Mucosa of gallbladder (tissue), 1 donor: ENCODE measurements around the gene PMM2. TPM values are rescaled to one million over a fixed set of nuclear protein-coding genes. Genes with fewer than 3 reads are reported as not detected.
"Not testable (repeated sequence)": the region's sequence is repeated elsewhere in the genome, so short reads cannot be mapped to it uniquely, and the experiment has no call there.

ENCODE experiments used
- DNase-seq: peaks from one replicate; pipeline ENCODE4 v3.0.0-alpha.2; 2020; ENCODE audit warnings: low spot score
- total RNA-seq: library from RNA; stranded (reverse); gene quantifications from one replicate; pipeline ENCODE4 v1.2.1, GENCODE V29; 2021
- donor health status: DM: no; HTN: no; CAD: no.

PMM2 gene
- total RNA-seq, 1 donor from 2014 or later: 33.2 TPM

DNA sequence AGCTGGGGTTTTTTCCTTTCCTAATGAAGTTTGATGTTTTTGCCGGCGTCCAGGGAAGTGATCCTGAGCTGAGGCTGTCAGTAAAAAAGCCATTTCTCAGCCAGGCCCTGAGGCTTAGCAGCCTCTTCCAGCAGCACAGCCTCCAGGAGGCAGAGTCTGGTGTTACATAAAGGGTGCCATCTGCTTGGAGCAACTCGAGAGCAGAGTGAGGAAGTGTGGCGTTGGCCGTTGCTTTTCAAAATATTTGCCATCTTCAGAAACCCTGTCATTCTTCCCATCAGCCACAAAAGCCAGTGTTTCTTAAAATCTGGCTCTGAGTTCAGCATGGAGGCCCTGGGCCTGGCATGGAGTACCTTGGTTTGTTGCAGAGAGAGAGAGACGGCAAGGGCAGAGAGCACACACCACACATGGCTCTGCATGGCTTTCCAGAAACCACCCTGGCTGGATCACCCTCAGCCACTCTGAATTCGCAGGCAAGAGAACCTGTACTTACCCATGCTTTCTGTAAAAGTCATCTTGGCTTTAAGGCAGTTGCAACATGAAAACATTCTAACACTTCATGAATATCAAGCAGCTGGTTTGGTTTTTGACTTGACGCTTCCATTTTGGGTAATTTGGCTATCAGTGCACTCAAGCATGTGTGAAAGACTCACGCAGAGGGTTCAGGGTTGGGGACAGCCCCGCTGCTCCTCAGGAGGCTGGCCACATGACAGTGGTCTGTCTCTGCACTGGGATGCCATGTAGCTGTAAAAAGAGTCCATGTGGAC, 21.0 kb downstream of the PMM2 start:
- DNase-seq: no peak

DNA sequence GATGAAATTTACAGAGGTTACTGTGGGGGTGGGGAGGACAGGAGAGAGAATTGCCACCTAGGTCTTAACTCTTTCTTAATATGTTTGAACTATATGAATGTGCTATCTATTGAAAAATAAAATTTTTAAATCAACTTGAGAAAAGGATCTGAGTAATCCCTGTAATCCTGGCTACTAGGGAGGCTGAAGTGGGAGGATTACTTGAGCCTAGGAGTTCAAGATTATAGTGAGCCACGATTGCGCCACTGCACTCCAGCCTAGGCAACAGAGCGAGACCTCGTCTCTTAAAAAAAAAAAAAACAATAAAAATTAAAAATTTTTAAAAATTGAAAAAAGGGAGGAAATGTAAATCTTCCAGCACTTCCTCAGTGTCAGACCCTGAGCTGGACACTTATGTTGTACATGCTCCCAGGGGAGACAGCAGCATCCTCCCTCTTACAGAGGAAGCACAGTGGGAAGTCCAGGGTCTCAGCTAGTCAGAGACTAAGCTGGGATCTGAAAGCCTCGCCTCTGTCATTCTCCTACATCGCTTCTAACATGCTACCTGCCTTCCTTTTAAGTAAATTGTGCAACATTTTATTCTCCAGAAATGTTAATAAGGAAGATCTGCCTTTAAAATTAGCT, 21.9 kb downstream of the PMM2 start:
- DNase-seq: no peak

DNA sequence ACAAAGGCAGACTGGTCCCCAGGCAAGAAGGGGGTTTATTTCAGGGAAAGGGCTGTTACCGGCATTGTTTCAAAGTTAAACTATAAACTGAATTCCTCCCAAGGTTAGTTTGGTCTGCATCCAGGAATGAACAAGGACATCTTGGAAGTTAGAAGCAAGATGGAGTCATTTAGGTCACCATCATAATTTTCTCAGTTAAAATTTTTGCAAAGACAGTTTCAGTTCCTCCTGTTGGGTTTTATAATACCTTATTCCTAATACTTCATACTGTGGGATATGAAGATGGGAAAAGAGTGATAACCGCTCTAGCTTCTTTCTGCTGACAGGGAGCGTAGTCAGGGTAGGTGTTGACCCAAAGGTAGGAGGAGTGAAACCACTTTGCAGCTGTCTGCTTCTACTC, 24.8 kb downstream of the PMM2 start:
- DNase-seq: no peak

DNA sequence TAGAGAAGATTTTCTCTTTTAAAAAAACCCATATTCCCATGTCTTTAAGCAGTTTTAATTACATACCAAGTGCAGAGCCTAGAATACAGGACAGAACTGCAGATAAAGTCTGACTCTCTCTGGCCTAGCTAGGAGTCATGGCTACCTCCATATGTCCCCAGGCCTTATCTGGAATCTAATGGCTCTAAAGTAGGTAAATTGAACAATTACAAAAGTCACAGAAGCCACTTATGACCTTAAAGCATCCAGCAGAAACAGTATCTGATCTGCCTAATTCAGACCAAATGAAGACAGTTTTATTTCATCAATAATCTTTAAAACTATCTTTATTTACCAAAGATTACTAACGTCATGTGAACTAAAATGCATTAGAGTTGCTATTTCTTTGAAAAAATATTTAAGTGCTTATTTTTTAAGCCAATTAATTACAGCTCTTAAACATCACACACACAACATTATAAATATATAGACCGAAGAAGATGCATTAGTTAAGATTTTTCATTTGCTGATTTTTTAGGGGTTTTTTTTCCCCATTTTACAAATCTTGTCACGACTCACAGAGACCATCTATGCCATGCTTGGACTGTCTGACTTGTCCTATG, 28.7 kb downstream of the PMM2 start:
- no peak for DNase-seq

DNA sequence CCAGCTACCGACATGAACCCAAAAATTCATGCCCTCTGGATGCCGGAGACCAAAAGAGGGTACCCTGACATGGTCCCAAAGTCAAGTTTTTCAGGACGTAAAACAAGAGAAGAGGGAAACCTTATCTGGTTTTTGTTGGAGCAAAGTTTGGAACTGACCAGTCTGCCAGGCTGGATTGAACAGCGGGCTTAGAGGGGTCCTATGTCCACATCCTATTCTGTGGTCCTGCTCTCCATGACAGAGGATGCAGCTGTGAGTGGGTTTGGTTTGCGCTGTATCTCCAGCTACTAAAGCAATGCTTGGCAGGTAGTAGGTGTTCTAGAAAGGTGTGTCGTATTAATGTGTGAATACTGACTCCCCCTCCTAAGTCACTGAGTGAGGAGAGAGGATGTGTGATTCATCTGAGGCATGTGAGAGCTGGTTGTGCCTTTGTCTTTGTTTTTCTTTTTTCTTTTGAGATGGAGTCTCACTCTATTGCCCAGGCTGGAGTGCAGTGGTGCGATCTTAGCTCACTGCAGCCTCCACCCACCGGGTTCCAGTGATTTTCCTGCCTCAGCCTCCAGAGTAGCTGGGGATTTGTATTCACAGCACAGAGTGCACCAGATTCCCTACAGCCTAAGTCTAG, 31.0 kb downstream of the PMM2 start:
- DNase-seq: no peak

DNA sequence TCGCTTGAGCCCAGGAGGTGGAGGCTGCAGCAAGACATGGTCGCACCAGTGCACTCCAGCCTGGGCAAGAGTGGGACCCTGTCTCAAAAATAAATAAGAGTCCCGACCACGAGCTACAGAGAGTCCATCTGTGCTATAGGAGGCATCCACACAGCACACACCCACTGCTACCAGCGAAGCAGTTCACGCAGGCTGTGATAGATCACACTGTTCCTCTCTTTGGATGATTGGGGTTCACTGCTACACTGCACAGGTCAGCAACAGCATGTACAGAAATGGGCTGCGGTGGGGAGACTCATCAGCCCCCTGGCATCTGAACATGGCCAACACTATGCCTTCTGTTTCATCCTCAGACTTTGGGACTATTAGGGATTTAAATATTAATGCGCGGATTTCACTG, 33.8 kb downstream of the PMM2 start:
- no peak for DNase-seq

DNA sequence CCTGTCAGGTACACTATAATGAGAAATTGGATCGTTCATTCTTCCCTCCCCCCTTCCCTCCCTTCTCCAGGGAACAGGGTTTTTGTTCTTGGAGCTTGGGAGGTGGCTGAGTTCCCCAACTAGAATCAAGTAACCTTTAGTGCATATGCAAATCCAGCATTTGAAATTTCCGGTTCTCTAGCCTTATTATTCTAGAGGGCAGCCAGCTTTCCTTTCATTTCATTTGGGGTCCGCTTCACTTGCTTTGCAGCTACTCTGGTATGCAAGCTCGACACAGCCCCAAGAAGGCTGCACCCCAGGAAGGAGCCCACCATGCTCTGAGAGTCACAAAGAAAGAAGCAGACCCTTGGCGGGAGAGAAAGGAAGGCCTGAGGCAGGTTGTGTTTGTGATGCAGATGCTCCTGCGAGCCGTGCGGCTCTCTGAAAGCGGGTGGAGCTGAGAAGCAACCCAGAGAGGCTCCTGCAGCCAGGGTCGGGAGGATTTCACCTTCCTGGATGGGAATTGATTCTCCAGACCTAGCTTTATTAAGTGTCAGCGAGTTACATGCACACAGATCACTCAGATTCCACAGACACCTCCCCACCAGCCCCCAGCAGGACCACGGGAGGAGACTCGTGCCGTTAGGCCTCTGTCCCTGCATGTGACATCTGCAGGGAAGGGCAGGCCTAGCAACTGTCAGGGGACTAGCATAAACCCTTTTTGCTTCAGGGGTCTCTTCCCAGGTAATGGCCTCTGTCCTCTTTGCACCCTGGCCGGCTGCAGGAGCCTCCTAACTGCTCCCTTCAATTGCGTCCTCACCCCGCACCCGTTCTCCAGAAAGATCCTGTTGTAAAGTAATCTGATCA, 34.5 kb downstream of the PMM2 start:
- DNase-seq: no peak

DNA sequence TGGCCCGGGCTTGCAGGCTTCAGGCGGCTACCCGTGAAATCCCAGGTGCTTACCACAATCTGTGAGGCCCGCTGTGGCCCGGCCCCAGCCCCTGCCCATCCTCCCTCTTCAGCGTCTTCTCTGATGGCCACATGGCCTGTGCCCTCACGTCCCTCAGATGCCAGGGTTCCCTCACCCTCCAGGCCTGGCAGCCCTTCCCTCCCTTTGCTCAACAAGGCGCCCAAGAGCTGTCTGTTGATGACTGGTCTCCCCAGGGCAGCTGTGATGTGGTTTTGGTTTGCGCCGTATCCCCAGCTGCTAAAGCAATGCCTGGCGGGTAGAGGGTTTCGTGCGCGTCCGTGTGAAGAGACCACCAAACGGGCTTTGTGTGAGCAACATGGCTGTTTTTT, 35.1 kb downstream of the PMM2 start:
- no peak for DNase-seq

DNA sequence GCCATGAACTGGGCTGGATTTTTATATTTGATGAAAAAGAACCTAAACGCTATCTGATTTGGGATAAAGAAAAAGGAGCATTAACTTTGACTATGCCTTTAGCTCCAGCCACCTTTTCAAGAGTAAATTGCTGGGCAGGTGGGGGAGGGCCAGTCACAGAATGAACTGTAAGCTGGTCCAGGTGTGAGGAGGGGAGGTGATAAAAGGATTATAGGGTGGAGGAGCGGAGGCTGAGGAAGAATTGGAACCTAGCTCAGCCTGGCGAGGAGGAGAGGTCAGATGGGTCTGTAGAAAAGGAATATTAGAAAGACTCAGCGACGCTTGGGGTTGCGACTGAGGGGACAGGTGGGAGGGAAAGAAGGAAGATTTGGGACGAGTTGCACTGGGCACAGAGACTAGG, 39.2 kb downstream of the PMM2 start:
- not testable (repeated sequence) for DNase-seq

DNA sequence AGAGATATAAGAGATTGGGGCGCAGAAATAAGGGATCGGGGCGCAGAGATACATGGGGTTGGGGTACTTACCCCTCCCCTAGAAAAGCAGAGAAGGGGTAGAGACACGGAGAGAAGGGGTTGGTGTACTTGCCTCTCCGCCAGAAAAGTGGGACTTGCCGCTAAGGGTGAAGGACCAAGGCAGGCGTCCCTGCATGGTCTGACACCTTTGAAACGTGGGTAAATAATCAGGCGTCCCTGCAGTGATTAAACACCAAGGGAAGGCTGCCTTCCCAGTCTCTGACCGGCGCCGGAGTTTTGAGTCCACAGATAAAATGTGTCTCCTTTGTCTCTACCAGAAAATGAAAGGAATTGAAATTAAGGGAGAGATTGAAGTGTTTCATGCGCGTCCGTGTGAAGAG, 40.0 kb downstream of the PMM2 start:
- DNase-seq: not testable (repeated sequence)

DNA sequence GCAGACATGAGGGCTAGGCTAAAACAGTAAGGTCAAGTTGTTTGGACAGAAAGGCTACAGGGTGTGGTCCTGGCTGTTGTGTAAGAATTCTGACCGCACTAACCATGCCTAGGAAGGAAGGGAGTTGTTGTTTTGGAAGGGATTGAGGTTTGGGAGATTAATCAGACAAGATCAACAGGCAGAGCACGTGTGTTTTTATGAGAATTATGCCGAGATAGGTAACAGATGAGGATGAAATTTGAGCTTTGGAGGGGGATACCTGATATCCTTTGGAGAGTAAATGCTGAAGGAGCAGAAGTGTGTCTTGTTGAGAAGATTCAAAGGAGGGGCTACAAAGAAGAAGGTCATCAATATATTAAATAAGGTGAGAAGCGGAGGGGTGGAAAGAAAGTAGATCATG, 44.4 kb downstream of the PMM2 start:
- not testable (repeated sequence) for DNase-seq

DNA sequence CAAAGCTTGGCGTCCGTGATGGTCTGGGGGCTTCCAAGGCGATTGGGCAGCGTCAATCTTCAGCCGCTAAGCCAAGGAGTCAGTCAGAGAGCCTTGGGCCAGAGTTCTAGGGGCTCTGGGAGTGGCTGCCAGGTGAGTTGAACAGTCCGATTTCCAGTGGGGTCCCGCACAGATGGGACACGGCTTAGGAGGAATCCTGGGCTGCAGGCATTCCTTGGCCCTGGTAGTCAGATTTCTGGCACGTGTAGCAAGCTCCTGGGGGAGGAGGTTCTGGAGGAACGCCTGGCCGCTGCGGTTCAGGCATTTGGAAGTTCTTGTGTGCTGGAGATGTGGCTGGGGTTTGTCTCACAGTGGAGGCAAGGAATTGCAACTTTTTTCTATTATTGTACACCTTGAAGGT, 45.7 kb downstream of the PMM2 start:
- not testable (repeated sequence) for DNase-seq

DNA sequence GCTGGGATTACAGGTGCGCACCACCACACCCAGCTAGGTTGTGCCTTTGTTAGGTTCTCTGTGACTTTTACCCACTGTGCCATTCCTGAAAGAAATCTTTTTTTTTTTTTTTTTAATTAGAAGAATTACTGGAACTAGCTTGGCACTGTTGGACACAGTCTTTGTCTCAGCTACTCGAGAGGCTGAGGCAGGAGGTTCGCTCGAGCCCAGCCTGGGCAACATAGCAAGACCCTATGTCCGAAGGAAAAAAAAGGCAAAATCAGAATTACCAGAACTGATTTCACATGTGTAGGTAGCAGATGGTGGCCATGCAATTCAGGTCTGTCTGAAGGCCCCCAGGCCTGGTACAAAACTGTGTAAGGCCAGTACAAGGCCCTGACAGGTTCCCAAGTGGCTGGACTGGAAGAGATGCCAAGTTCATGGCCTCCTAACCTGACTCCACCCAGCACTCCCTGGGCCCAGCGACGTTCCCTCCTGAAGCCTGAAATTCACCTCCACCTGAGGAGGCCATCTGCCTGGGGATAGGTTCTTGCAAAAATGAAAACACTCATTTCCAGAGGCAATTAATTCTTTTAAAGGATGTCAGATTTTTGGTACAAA, 48.2 kb downstream of the PMM2 start:
- no peak for DNase-seq

DNA sequence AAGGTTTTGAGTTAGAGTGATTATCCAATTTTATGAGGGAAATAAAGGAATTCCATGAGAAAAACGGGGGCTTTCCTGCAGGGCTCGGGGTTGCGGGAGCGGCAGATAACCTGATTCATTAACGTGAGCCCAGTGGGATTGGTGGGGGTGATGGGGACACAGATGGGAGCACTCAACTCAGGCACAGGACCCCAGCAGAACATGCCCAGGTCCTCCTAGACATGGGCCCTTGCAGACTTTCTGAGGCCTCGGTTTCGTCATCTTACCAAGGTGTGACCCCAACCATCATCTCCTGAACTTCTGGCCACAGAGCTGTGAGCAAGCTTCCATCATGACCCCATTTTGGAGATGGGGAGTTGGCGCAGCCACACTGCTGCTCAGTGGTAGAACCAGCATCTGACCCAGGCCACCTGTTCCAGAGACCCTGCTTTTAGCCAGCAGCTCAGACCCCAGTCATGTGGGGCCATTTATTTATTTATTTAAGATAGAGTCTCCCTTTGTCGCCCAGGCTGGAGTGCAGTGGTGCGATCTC, 48.8 kb downstream of the PMM2 start:
- no peak for DNase-seq

DNA sequence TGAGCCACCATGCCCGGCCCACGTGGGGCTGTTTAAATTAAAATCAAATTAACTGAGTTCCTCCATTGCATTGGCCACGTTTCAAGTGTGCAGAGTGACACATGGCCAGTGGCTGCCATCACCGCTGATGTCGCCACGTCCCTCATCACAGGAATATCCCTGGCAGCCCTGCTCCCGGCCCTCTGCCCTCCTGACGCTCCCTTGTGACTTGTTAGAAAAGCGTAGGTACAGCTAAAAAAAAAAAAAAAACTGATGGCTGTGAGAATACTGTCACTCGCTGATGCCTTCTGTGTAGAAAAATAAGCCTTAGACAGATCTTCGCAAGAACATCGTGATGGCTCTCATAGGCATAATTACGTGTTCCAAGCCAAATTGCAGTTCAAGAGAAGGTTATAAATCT, 49.5 kb downstream of the PMM2 start:
- DNase-seq: no peak

DNA sequence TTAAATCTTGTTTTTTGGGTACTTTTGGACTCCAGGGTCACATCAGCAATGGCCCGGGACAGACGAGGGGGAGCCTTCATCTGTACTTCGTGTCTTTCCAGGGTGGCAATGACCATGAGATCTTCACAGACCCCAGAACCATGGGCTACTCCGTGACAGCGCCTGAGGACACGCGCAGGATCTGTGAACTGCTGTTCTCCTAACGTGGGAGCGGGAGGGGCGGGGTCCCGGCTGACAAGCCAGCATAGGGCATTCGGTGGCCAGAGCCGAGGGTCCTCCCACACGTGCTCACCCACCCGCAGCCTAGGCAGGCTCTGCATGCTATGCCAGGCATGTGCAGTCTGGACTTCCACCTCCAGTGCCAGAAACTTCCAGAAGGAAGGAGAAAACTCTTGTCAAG, 50.0 kb downstream of the PMM2 start:
- no peak for DNase-seq

DNA sequence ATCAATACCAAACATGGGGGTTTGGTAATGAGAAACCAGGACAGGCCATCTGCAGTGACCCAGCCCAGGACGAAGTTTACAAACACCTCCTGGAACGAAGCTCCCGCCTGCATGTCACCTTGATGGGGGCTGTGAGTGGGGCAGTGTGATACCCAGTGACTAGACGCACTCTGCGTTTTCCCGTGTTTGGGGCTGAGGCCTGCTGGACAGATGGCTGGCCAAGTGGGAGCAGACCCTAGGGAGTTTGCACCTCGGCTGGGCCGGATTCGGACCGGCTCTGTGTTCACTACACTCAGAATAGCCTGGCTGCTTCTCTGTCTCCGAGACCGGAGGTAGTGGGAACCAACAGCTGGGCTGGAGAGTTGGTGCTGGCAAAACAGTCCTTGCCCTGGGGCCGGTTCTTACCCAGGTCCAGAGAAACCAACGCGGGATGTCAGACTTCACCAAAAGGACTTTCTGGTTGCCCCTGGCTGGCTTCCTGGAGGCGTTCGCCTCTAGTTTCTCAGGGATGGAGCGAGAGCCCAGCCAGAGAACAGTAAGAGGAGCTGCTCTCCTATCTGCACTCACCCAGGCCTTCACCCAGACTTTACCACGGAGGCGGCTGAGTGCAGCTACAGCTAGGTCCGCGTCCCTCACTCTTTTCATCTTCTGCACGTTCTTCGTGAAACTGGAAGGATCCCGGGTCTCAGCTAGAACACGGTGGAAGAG, 50.7 kb downstream of the PMM2 start:
- no peak for DNase-seq

DNA sequence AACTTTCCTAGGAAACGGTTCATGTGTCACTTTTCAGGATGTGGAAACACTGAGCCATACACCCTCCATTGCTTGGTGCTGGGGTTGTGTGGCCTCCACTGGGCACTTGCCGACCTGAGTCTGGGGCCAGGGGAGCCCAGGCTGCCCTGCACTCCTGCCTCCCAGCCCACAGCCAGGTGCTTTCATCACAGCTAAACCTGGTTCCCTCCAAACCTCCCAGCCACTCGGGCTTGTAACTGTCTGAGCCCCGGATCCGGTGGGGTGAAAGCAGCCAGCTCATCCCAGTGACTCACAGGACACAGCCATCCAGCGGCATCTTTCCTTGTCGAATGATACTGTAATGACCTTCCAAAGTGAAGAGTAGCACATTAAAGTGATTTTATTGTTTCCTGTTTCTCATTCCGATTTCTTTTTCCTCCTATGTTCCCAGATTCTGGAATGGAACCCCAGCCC, 51.3 kb downstream of the PMM2 start:
- no peak for DNase-seq

DNA sequence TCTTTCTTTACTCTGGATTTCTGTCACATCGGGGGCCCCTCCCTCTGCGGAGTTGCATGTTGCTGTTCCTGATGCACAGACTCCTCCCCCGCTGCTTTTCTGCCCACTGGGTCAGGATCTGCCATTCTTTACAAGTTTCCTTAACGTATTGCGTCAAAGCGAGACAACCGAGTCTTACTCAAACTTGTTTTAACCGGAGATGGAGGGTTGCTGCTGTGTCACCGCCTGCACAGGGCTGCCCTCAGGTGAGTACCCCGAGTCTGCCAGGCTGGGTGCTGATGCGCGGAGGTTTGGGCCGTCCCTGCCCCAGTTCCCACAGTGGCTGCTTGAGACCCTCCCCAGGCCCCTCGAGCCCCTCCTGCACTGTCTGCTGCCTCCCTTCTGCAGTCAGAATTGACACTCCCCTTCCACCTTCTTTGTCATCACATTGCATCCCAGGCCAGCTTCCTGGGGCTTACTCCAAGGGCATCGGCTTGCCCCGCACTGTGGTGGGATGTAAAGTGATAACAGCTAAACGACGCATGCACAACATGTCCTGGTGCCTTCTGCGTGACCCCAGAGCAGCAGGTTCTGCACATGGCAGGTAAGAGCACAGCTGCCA, 51.9 kb downstream of the PMM2 start:
- DNase-seq: no peak

DNA sequence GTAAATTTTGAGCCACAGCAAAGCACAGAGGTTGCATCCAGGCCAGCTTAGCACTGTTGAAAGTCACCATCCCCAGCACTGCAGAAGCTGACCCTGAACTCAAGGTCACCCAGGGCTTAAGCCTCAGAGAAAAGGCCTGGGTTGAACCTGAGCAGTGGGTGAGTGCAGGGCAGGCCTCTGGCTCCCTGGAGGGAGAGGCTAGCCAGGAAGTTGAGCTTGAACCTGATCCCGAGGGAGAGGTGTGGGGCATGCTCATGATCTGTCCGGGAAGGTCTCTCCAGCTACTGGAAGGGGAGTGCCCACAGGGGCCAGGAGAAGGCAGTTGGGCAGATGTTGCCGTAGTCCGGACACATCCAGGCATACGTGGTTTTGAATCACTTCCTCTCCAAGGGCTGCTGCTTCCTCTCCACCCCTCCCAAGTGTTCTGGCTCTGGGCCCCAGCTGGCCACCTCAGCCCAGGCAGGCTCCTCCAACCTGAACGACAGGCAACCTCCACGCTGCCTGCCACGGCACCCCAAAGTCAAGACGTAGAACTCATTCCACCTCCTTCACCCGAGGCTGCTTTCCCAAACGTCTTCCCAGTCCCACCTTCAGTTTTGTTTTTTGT, 52.7 kb downstream of the PMM2 start:
- DNase-seq: no peak
